NOMO-1 treated with dmso at 0.1 percent for 144 hours (cell line): ENCODE data around the gene LTBP1.

ENCODE experiments used
- DNase-seq: peaks from one replicate; lab custom pipeline; 2025; ENCODE audit not compliant: unreplicated experiment; lab: John Stamatoyannopoulos, UW

LTBP1 gene

GRCh38 chr2:33180915-33181314, 234.2 kb downstream of the LTBP1 start:
- no peak for DNase-seq

GRCh38 chr2:33181466-33181865, 234.7 kb downstream of the LTBP1 start:
- DNase-seq: no peak

GRCh38 chr2:33184041-33184440, 237.3 kb downstream of the LTBP1 start:
- DNase-seq: no peak

GRCh38 chr2:33186937-33187336, 240.2 kb downstream of the LTBP1 start:
- DNase-seq: no peak

- DNase-seq: no peak
These were observed 242.0 kb downstream of the LTBP1 start for GRCh38 chr2:33188799-33189198.

- no peak for DNase-seq
These were observed 243.7 kb downstream of the LTBP1 start for GRCh38 chr2:33190393-33190937.

GRCh38 chr2:33195891-33196290, 249.1 kb downstream of the LTBP1 start:
- no peak for DNase-seq

- no peak for DNase-seq
These were observed 249.9 kb downstream of the LTBP1 start for GRCh38 chr2:33196700-33197099.

GRCh38 chr2:33197198-33197938, 250.6 kb downstream of the LTBP1 start:
- DNase-seq: no peak

GRCh38 chr2:33202641-33203522, 256.1 kb downstream of the LTBP1 start:
- no peak for DNase-seq

GRCh38 chr2:33204945-33205344, 258.2 kb downstream of the LTBP1 start:
- DNase-seq: no peak

- DNase-seq: no peak
These were observed 259.1 kb downstream of the LTBP1 start for GRCh38 chr2:33205693-33206434.

GRCh38 chr2:33207151-33207740, 260.5 kb downstream of the LTBP1 start:
- no peak for DNase-seq

- no peak for DNase-seq
These were observed 261.6 kb downstream of the LTBP1 start for GRCh38 chr2:33208400-33208799.

- no peak for DNase-seq
These were observed 263.2 kb downstream of the LTBP1 start for GRCh38 chr2:33209976-33210375.

GRCh38 chr2:33210626-33211025, 263.9 kb downstream of the LTBP1 start:
- DNase-seq: no peak

GRCh38 chr2:33212151-33212550, 265.4 kb downstream of the LTBP1 start:
- no peak for DNase-seq

- DNase-seq: no peak
These were observed 266.5 kb downstream of the LTBP1 start for GRCh38 chr2:33213244-33213643.

- DNase-seq: no peak
These were observed 266.9 kb downstream of the LTBP1 start for GRCh38 chr2:33213648-33214047.

GRCh38 chr2:33214436-33214835, 267.7 kb downstream of the LTBP1 start:
- DNase-seq: no peak

- no peak for DNase-seq
These were observed 268.1 kb downstream of the LTBP1 start for GRCh38 chr2:33214857-33215256.
